ENCODE data around the gene ATP13A3.
"Not testable (repeated sequence)": the region's sequence is repeated elsewhere in the genome, so short reads cannot be mapped to it uniquely, and the experiment has no call there.

ATP13A3 gene

DNA sequence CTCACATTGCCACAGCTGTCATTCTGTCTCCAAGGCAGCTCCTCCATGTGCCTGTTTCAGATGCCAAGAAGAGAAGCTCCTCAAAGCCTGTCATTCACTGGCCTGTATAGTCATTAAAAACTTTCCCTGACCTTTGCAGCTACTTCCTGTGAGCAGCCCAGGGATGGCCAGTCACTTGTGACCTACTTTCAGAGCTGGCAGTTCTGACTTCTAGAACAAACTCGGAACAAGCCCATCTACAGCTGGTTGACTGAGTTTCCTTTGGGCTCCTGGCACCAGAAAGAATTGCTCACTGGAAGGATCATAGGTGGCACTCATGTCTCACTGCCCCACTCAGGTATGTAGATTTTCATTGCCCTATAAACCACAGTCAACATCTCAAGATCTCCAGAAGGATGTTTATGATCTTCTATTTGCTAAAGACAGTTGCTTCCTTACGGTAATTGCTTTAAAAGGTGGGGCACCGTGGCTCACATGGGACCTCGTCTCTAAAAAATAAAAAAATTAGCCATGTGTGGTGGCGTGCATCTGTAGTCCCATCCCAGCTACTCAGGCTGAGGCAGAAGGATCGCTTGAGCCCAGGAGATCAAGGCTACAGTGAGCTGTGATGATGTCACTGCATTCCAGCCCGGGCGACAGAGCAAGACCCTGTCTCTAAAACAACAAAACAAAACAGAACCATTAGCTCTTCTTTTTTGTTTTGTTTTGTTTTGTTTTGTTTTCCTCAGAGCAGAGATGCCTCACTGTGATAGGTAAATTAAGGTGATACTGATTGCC is 11.2 kb upstream of the ATP13A3 start:
- TF ChIP-seq, protein P1, sequence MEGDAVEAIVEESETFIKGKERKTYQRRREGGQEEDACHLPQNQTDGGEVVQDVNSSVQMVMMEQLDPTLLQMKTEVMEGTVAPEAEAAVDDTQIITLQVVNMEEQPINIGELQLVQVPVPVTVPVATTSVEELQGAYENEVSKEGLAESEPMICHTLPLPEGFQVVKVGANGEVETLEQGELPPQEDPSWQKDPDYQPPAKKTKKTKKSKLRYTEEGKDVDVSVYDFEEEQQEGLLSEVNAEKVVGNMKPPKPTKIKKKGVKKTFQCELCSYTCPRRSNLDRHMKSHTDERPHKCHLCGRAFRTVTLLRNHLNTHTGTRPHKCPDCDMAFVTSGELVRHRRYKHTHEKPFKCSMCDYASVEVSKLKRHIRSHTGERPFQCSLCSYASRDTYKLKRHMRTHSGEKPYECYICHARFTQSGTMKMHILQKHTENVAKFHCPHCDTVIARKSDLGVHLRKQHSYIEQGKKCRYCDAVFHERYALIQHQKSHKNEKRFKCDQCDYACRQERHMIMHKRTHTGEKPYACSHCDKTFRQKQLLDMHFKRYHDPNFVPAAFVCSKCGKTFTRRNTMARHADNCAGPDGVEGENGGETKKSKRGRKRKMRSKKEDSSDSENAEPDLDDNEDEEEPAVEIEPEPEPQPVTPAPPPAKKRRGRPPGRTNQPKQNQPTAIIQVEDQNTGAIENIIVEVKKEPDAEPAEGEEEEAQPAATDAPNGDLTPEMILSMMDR (IDR thresholded peaks at IDR 0.05; ENCODE audit: low read depth, low read length), result no peak

DNA sequence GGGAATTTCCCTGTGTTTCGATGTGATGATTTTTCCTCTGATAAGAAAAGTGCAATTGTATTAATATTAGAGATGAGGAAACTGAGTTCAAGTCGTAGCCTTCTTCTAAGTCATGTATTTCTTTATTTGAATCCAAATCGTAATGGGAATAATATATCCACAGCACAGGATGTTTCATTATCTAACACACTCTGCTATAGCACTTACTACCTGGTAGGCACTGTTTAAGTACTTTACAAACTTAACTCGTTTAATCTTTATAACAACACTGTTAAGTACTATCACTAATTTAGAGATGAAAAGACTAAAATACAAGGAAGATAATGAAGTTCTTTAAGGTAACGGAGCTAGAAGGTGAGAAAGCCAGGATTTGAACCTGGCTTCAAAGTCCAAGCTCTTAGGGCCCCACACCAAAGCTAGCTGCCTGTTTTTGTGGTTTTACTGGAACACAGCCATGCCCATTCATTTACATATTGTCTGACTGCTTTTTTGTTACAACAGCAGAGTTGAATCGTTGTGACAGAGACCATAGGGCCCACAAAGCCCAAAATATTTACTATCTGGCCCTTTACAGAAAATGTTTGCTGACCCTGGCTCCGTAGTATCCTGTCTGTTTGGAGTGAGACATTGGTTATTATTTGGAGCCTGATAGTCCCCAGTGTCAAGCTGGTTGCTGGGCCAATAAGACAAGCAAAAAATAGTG is 9.6 kb upstream of the ATP13A3 start:
- TF ChIP-seq, protein P1 (IDR thresholded peaks at IDR 0.05; ENCODE audit: low read depth, low read length), result no peak
- H3K4me3 ChIP-seq (ENCODE audit: low read depth, low read length), result no peak overlapping the region

More for the DNA sequence above, 11.2 kb upstream of the ATP13A3 start:
- no peak overlapping the region for H3K4me3 ChIP-seq (ENCODE audit: low read depth, low read length)

DNA sequence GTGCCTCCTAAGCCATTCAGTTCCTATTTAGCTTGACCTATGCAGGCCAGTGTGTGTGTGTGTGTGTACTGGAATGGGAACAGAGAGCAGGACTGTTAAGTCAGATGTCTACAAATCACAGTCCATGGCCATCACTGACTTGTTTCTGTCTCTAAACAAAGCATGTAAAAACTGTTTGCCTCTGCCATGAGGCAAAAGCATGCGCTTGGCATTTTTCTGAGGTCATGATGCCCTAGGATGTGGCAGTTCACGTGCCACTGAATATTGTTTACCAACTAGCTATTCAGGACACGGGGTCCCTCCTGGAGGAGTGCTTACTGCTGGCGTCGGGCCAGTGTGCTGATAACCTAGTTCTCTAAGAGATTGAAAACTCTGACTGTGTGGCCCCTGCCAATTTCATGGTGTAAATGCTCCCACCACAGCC is 8.2 kb upstream of the ATP13A3 start:
- TF ChIP-seq, protein P1 (IDR thresholded peaks at IDR 0.05; ENCODE audit: low read depth, low read length), result no peak
- H3K4me3 ChIP-seq (ENCODE audit: low read depth, low read length), result no peak overlapping the region

DNA sequence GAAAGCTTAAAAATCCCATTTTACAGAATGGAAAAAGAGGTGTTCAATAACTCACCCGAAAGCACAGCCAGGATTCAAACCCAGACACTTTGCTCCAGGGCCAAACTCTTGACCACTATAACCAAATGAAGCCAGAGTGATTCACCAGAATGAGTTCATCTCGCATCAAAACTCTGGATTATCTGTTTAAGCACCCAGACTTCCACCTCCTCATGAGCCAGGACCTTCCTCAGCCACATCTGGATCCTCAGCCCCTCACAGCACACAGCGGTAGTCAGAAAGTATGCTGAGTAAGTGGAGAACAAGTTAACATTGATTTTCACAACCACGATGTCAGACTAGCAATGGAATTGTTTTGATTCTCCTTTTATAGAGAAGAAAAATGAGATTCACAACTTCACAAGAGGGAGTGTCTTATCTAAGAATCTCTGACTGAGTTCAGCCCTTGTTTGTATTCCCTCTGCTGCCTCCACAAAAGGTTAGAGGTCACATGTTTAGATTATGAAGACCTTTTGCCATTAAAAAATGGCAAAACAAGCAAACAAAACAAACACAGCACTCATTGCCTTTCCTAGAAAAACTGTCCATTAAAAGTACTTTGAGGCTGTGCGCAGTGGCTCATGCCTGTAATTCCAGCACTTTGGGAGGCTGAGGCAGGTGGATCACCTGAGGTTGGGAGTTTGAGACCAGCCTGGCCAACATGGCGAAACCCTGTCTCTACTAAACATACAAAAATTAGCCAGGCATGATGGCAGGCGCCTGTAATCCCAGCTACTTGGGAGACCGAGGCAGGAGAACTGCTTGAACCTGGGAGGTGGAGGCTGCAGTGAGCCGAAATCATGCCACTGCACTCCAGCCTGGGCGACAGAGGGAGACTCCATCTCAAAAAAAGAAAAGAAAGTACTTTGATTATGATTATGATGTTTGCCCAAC is 7.5 kb upstream of the ATP13A3 start:
- not testable (repeated sequence) for H3K4me3 ChIP-seq (ENCODE audit: low read depth, low read length)

DNA sequence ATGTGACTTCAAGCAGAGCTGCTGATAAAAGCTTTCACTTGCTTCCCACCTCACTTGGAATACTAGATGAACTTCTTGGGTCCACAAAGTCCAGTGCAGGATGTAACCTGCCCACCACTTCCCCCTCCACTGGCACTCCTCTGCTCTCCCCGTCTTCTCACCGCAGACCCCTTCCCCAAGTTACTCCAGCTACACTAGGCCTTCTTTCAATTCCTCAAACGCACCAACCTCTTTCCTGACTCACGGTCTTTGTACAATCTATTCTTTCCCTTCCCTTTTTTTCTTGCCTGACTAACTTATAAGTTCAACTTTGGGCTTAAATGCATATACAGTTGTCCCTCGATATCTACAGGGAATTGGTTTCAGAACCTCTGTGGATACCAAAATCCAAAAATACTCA is 5.2 kb upstream of the ATP13A3 start:
- TF ChIP-seq, protein P1 (IDR thresholded peaks at IDR 0.05; ENCODE audit: low read depth, low read length), result no peak
- H3K4me3 ChIP-seq (ENCODE audit: low read depth, low read length), result no peak overlapping the region

DNA sequence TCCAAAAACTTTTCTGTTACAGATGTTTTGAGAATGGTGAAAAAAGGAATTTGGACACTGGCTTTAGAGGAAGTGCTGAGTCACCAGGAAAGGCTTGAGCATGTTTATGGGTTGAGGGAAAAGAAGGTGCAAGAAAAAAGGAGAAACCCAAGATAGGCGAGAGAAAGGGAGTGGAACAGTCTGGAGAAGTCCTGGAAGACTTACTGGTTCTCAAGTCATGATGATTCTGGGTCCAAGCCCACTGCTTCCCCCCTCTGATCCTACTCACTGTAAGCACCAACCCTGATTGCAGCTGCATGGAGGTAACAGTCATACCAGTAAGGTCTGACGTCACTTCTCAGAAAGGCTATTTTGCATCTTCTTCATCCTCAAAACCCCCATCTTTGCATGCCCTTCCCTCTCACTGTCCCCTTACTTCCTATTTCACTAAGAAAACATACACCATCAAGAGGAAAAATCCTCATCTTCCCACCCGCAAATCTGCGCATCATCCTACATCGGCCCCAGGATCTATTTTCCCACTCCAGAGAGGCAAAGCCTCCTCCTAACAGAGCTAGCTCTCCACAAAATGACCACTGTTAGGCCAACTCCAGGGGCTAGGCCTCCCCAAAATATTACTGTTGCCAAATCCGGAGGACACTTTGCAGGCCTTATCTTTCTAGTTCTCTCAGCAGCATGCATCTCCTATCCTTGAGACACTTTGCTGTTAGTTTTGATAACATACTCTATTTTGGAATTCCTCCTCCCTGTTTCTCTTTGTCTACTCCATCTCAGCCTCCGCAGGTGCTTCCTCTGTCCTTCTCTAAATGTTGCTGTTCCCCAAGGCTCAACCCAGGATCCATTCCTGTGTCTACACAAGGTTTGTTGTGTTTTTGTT is 3.2 kb upstream of the ATP13A3 start:
- TF ChIP-seq, protein P1 (IDR thresholded peaks at IDR 0.05; ENCODE audit: low read depth, low read length), result no peak
- H3K4me3 ChIP-seq (ENCODE audit: low read depth, low read length), result peak overlapping the region; percentile 10; the same call in 1 of the 2 replicates
